Panc1 (cell line): ENCODE data around the gene ARL5C.

Experiments
- POLR2AphosphoS5 ChIP-seq: IDR thresholded peaks from 2 replicates; pipeline ENCODE4 v1.6.1; 2012; ENCODE audit warnings: mild to moderate bottlenecking, low read depth, low read length, moderate library complexity
- SIN3A ChIP-seq: IDR thresholded peaks from 2 replicates; pipeline ENCODE4 v1.6.1; 2012; ENCODE audit warnings: low read depth, mild to moderate bottlenecking, low read length, moderate library complexity, borderline replicate concordance; ENCODE audit not compliant: insufficient read depth
- TF ChIP-seq, protein P1 (sequence below): fragments of 450-650 bp; IDR thresholded peaks from 2 replicates; pipeline ENCODE4 v1.5.1; 2017; ENCODE audit warnings: mild to moderate bottlenecking
- TF ChIP-seq, protein P2 (sequence below), 2 experiments: IDR thresholded peaks; 2 replicates each; pipeline ENCODE4 v1.6.1; 2011 to 2012; ENCODE audit warnings: low read depth in 2 of 2, control low read depth in 1 of 2, low read length in 1 of 2, mild to moderate bottlenecking in 1 of 2, moderate library complexity in 1 of 2; ENCODE audit not compliant: insufficient read depth in 1 of 2

DNA sequence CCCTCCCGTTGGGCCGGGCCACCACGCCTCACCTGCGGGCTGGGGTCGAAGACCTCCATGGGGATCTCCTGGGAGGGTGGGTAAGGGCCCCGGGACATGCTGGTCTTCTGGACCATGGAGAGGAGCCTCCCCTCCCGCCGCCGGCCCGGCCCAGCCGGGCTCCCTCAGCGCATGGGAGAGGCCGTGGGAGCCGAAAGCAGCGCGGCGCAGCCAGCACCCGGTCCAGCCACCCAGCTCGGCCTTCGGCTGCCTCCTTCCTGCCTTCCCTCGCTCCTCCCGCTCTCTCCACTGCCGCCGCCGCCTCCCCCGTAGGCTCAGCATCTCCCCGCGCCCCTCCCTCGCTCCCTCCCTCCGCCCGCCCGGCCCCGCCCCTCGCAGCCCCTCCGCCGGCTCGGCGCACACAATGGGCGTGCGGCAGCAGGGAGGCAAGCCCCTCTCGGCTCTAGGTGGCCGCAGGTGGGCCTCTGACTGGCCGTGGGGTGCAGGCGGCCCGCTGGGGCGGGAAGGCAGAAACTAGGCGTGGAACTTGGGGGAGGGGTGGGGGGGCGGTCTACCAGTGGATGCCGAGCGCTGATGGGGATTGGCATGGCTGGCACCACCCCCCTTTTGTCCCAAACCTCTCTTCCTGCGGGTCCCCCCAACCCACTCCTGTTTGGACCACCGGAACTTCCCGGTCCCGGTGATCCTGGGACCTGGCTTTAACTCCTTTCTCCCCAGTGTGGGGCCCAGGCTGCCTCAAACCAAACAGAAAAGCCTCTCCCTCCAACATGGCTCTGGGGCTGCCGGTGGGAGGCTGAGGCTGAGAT, 31.6 kb upstream of the ARL5C start, which contains the start of gene CACNB1:
- TF ChIP-seq, protein P1, sequence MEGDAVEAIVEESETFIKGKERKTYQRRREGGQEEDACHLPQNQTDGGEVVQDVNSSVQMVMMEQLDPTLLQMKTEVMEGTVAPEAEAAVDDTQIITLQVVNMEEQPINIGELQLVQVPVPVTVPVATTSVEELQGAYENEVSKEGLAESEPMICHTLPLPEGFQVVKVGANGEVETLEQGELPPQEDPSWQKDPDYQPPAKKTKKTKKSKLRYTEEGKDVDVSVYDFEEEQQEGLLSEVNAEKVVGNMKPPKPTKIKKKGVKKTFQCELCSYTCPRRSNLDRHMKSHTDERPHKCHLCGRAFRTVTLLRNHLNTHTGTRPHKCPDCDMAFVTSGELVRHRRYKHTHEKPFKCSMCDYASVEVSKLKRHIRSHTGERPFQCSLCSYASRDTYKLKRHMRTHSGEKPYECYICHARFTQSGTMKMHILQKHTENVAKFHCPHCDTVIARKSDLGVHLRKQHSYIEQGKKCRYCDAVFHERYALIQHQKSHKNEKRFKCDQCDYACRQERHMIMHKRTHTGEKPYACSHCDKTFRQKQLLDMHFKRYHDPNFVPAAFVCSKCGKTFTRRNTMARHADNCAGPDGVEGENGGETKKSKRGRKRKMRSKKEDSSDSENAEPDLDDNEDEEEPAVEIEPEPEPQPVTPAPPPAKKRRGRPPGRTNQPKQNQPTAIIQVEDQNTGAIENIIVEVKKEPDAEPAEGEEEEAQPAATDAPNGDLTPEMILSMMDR: no peak
- TF ChIP-seq POLR2AphosphoS5: no peak
- TF ChIP-seq, protein P2, sequence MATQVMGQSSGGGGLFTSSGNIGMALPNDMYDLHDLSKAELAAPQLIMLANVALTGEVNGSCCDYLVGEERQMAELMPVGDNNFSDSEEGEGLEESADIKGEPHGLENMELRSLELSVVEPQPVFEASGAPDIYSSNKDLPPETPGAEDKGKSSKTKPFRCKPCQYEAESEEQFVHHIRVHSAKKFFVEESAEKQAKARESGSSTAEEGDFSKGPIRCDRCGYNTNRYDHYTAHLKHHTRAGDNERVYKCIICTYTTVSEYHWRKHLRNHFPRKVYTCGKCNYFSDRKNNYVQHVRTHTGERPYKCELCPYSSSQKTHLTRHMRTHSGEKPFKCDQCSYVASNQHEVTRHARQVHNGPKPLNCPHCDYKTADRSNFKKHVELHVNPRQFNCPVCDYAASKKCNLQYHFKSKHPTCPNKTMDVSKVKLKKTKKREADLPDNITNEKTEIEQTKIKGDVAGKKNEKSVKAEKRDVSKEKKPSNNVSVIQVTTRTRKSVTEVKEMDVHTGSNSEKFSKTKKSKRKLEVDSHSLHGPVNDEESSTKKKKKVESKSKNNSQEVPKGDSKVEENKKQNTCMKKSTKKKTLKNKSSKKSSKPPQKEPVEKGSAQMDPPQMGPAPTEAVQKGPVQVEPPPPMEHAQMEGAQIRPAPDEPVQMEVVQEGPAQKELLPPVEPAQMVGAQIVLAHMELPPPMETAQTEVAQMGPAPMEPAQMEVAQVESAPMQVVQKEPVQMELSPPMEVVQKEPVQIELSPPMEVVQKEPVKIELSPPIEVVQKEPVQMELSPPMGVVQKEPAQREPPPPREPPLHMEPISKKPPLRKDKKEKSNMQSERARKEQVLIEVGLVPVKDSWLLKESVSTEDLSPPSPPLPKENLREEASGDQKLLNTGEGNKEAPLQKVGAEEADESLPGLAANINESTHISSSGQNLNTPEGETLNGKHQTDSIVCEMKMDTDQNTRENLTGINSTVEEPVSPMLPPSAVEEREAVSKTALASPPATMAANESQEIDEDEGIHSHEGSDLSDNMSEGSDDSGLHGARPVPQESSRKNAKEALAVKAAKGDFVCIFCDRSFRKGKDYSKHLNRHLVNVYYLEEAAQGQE (IDR thresholded peaks at IDR 0.05; ENCODE audit: insufficient read depth in 1 of 2, low read depth in 2 of 2, low read length in 1 of 2): no peak
- no peak for TF ChIP-seq SIN3A
